Endothelial cell (in vitro differentiated cells): ENCODE measurements around the gene CDK5RAP1. TPM values are rescaled to one million over a fixed set of nuclear protein-coding genes. Genes with fewer than 3 reads are reported as not detected.

Experiments
- DNase-seq: peaks from one replicate; pipeline ENCODE4 v3.0.0; 2021; ENCODE audit warnings: low spot score
- H3K27ac Mint-ChIP-seq: one replicate; pipeline ENCODE4 v1.8.0; 2021; ENCODE audit warnings: mixed read lengths, inconsistent platforms; ENCODE audit not compliant: unreplicated experiment
- H3K27me3 Mint-ChIP-seq: one replicate; pipeline ENCODE4 v1.8.0; 2021; ENCODE audit warnings: mild to moderate bottlenecking, moderate library complexity, mixed read lengths, inconsistent platforms; ENCODE audit not compliant: unreplicated experiment
- H3K36me3 Mint-ChIP-seq: one replicate; pipeline ENCODE4 v1.8.0; 2021; ENCODE audit warnings: mild to moderate bottlenecking, low read depth, mixed read lengths, inconsistent platforms; ENCODE audit not compliant: unreplicated experiment
- H3K4me1 Mint-ChIP-seq: one replicate; pipeline ENCODE4 v1.8.0; 2021; ENCODE audit warnings: mild to moderate bottlenecking, mixed read lengths, inconsistent platforms; ENCODE audit not compliant: unreplicated experiment
- H3K4me3 Mint-ChIP-seq: one replicate; pipeline ENCODE4 v1.8.0; 2021; ENCODE audit warnings: mild to moderate bottlenecking, mixed read lengths, inconsistent platforms; ENCODE audit not compliant: unreplicated experiment
- H3K9me3 Mint-ChIP-seq: one replicate; pipeline ENCODE4 v1.8.0; 2021; ENCODE audit warnings: mixed read lengths, inconsistent platforms; ENCODE audit not compliant: unreplicated experiment
- total RNA-seq: library from RNA; stranded (reverse); fragmentation: NEBNext Ultra II Directional; extraction: Animal tissue kit (Norgen Biotek cat#: 25700); gene quantifications from one replicate; pipeline ENCODE4 v1.2.1, GENCODE V29; 2021; ENCODE audit not compliant: unreplicated experiment
- TF ChIP-seq, protein P1 (sequence below): fragments of 200-600 bp; sonication (generic); IDR thresholded peaks from one replicate; pipeline ENCODE4 v1.5.0; 2021; ENCODE audit warnings: antibody characterized with exemption; ENCODE audit not compliant: unreplicated experiment

The CDK5RAP1 gene
- total RNA-seq, 1 donor from 2014 or later, result 42.7 TPM

- no peak overlapping the region for H3K4me3 Mint-ChIP-seq
- no peaks in the 10 kb centered on the region for H3K36me3 Mint-ChIP-seq
- TF ChIP-seq, protein P1, sequence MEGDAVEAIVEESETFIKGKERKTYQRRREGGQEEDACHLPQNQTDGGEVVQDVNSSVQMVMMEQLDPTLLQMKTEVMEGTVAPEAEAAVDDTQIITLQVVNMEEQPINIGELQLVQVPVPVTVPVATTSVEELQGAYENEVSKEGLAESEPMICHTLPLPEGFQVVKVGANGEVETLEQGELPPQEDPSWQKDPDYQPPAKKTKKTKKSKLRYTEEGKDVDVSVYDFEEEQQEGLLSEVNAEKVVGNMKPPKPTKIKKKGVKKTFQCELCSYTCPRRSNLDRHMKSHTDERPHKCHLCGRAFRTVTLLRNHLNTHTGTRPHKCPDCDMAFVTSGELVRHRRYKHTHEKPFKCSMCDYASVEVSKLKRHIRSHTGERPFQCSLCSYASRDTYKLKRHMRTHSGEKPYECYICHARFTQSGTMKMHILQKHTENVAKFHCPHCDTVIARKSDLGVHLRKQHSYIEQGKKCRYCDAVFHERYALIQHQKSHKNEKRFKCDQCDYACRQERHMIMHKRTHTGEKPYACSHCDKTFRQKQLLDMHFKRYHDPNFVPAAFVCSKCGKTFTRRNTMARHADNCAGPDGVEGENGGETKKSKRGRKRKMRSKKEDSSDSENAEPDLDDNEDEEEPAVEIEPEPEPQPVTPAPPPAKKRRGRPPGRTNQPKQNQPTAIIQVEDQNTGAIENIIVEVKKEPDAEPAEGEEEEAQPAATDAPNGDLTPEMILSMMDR, result no peak
- H3K27me3 Mint-ChIP-seq, result peaks cover 2% of the 10 kb centered on the region
- no peaks in the 10 kb centered on the region for H3K9me3 Mint-ChIP-seq
- no peaks in the 10 kb centered on the region for H3K4me1 Mint-ChIP-seq
- H3K27ac Mint-ChIP-seq, result no peak overlapping the region
- no peak for DNase-seq
These were observed 57.8 kb downstream of the CDK5RAP1 start for GRCh38 chr20:33343521-33343920.

- TF ChIP-seq, protein P1, result no peak
- no peaks in the 10 kb centered on the region for H3K9me3 Mint-ChIP-seq
- peaks cover 2% of the 10 kb centered on the region for H3K27me3 Mint-ChIP-seq
- H3K36me3 Mint-ChIP-seq, result no peaks in the 10 kb centered on the region
- DNase-seq, result no peak
- H3K27ac Mint-ChIP-seq, result no peak overlapping the region
- H3K4me3 Mint-ChIP-seq, result no peak overlapping the region
- H3K4me1 Mint-ChIP-seq, result no peaks in the 10 kb centered on the region
These were observed 61.7 kb downstream of the CDK5RAP1 start for GRCh38 chr20:33339515-33340058.

GRCh38 chr20:33338467-33339258 is 62.7 kb downstream of the CDK5RAP1 start:
- H3K36me3 Mint-ChIP-seq, result no peaks in the 10 kb centered on the region
- H3K4me3 Mint-ChIP-seq, result no peak overlapping the region
- no peaks in the 10 kb centered on the region for H3K9me3 Mint-ChIP-seq
- peaks cover 2% of the 10 kb centered on the region for H3K27me3 Mint-ChIP-seq
- no peaks in the 10 kb centered on the region for H3K4me1 Mint-ChIP-seq
- TF ChIP-seq, protein P1, result no peak
- no peak for DNase-seq
- H3K27ac Mint-ChIP-seq, result no peak overlapping the region

GRCh38 chr20:33337531-33338165 is 63.7 kb downstream of the CDK5RAP1 start:
- Mint-ChIP-seq H3K9me3 (no peaks in the 10 kb centered on the region), H3K4me1 (peaks cover under 1% of the 10 kb centered on the region), H3K4me3 (no peak overlapping the region), H3K36me3 (peaks cover 1% of the 10 kb centered on the region), H3K27me3 (peaks cover 3% of the 10 kb centered on the region), H3K27ac (no peak overlapping the region)
- TF ChIP-seq, protein P1, result no peak
- DNase-seq, result no peak

GRCh38 chr20:33337119-33337518 is 64.2 kb downstream of the CDK5RAP1 start:
- peaks cover 4% of the 10 kb centered on the region for H3K4me1 Mint-ChIP-seq
- H3K27ac Mint-ChIP-seq, result no peak overlapping the region
- H3K36me3 Mint-ChIP-seq, result peaks cover 3% of the 10 kb centered on the region
- DNase-seq, result no peak
- no peaks in the 10 kb centered on the region for H3K9me3 Mint-ChIP-seq
- no peak overlapping the region for H3K4me3 Mint-ChIP-seq
- peaks cover 4% of the 10 kb centered on the region for H3K27me3 Mint-ChIP-seq
- TF ChIP-seq, protein P1, result no peak
